ENCODE results near the gene CCDC138. TPM values are rescaled to one million over a fixed set of nuclear protein-coding genes. Genes with fewer than 3 reads are reported as not detected.

CCDC138 gene
- total RNA-seq, 2 experiments from 2014 or later = 12.3 to 13.5 TPM

DNA sequence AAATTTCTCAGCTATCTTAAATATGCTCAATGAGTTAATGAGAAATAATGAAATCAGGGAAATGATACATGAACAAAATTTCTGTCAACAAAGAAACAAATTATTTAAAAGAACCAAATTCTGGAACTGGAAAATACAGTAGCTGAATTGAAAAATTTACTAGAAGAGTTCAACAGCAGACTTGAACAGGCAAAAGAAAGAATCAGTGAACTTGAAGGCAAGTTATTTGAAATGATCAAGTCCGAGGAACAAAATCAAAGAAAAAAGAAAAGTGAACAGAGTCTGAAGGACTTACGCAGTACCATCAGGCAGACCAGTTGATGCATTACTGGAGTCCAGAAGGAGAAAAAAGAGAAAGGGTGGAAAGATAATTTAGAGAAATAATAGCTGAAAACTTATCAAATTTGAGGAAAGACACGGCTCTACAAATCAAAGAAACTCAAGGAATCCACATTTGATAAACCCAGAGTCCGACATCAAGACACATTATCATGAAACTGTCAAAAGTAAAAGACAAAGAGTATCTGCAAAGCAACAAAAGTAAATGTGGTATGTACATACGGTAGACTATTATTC is 83.6 kb downstream of the CCDC138 start:
- DNase-seq = no peak
- no peak overlapping the region for H3K4me3 Mint-ChIP-seq
- H3K27ac Mint-ChIP-seq = no peak overlapping the region
- ATAC-seq = no peak
- peaks cover 53% of the 10 kb centered on the region for H3K36me3 Mint-ChIP-seq (ENCODE audit: low read depth)
- ChIA-PET POLR2A (no interaction called here), CTCF (no interaction called here)
- H3K27me3 Mint-ChIP-seq = no peaks in the 10 kb centered on the region
- H3K9me3 Mint-ChIP-seq = peaks cover 18% of the 10 kb centered on the region
- TF ChIP-seq, protein P1, sequence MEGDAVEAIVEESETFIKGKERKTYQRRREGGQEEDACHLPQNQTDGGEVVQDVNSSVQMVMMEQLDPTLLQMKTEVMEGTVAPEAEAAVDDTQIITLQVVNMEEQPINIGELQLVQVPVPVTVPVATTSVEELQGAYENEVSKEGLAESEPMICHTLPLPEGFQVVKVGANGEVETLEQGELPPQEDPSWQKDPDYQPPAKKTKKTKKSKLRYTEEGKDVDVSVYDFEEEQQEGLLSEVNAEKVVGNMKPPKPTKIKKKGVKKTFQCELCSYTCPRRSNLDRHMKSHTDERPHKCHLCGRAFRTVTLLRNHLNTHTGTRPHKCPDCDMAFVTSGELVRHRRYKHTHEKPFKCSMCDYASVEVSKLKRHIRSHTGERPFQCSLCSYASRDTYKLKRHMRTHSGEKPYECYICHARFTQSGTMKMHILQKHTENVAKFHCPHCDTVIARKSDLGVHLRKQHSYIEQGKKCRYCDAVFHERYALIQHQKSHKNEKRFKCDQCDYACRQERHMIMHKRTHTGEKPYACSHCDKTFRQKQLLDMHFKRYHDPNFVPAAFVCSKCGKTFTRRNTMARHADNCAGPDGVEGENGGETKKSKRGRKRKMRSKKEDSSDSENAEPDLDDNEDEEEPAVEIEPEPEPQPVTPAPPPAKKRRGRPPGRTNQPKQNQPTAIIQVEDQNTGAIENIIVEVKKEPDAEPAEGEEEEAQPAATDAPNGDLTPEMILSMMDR (IDR thresholded peaks at IDR 0.05) = no peak
- intact Hi-C loops (cut with micrococcal nuclease) = no loop called here
- H3K4me1 Mint-ChIP-seq (ENCODE audit: low read depth) = no peaks in the 10 kb centered on the region

GRCh38 chr2:108877506-108877905 is 90.9 kb downstream of the CCDC138 start:
- intact Hi-C loops (cut with micrococcal nuclease) = no loop called here
- Mint-ChIP-seq H3K9me3 (peaks cover 18% of the 10 kb centered on the region), H3K4me1 (ENCODE audit: low read depth) (no peaks in the 10 kb centered on the region)

GRCh38 chr2:108878276-108878675 is 91.7 kb downstream of the CCDC138 start:
- no peak for ATAC-seq
- TF ChIP-seq, protein P1 (IDR thresholded peaks at IDR 0.05) = no peak
- Mint-ChIP-seq H3K27me3 (no peaks in the 10 kb centered on the region), H3K27ac (no peak overlapping the region), H3K36me3 (ENCODE audit: low read depth) (peaks cover 21% of the 10 kb centered on the region), H3K4me3 (no peak overlapping the region), H3K9me3 (peaks cover 23% of the 10 kb centered on the region), H3K4me1 (ENCODE audit: low read depth) (no peaks in the 10 kb centered on the region)
- intact Hi-C loops (cut with micrococcal nuclease) = no loop called here
- ChIA-PET POLR2A (no interaction called here), CTCF (interaction anchor here (1.0 kb wide), 1 partner anchor 111 kb away, joined by 3 read pairs; no protein-coding TSS in a partner anchor)
- DNase-seq = no peak

More at GRCh38 chr2:108877506-108877905, 90.9 kb downstream of the CCDC138 start:
- ChIA-PET POLR2A (no interaction called here), CTCF (interaction anchor here (1.0 kb wide), 1 partner anchor 112 kb away, joined by 3 read pairs; no protein-coding TSS in a partner anchor)
- no peak for ATAC-seq
- no peak for DNase-seq
- Mint-ChIP-seq H3K27ac (no peak overlapping the region), H3K27me3 (no peaks in the 10 kb centered on the region), H3K4me3 (no peak overlapping the region), H3K36me3 (ENCODE audit: low read depth) (peaks cover 21% of the 10 kb centered on the region)
- TF ChIP-seq, protein P1 (IDR thresholded peaks at IDR 0.05) = no peak

DNA sequence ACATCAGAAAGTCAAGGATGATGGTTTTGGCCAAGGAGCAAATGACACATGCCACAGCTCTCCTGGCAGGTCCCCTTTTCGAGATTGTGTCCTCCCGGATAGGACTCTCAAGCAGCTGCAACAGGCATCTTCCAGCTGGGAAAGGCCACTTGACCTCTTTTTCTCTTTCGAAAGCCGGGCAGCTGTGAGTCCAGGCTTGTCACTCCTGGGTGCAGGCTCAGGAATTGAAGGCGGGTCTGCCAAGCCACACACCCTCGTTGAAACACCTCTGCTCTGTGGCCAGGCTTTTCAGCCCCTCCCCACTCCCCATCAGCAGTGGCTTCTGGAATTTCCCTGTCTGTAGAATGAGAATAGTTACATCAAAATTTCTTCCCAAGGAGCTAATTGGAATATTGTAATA is 98.0 kb downstream of the CCDC138 start:
- ChIA-PET CTCF (interaction anchor here (0.9 kb wide), 1 partner anchor 29 kb away, joined by 3 read pairs; no protein-coding TSS in a partner anchor), POLR2A (no interaction called here)
- TF ChIP-seq, protein P1 (IDR thresholded peaks at IDR 0.05) = no peak
- Mint-ChIP-seq H3K36me3 (ENCODE audit: low read depth) (peaks cover 4% of the 10 kb centered on the region), H3K27ac (no peak overlapping the region), H3K4me3 (no peak overlapping the region), H3K4me1 (ENCODE audit: low read depth) (no peaks in the 10 kb centered on the region), H3K9me3 (peaks cover 41% of the 10 kb centered on the region), H3K27me3 (no peaks in the 10 kb centered on the region)
- intact Hi-C loops (cut with micrococcal nuclease) = no loop called here
- ATAC-seq (no peak), DNase-seq (no peak)

DNA sequence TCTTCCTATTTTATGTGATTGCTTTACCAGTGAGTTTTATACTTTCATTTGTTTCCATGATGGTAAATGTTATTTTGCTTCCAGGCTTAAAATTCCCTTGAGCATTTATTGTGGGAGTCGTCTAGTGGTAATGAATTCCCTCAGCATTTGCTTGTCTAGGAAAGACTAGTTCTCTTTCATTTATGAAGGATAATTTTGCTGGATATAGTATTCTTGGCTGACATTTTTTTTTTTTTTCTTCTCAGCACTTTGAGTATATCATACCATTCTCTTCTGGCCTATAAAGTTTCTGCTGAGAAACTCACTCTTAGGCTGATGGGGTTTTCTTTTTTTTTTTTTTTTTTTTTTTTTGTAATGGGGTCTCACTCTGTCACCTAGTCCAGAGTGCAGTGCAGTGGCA is 103.3 kb downstream of the CCDC138 start:
- POLR2A ChIA-PET = no interaction called here
- ATAC-seq = no peak

More for the DNA sequence above, 103.3 kb downstream of the CCDC138 start:
- no peak overlapping the region for H3K27ac Mint-ChIP-seq
- intact Hi-C loops (cut with micrococcal nuclease) = no loop called here
- TF ChIP-seq, protein P1 (IDR thresholded peaks at IDR 0.05) = no peak
- CTCF ChIA-PET = no interaction called here
- H3K4me1 Mint-ChIP-seq (ENCODE audit: low read depth) = no peaks in the 10 kb centered on the region
- no peaks in the 10 kb centered on the region for H3K27me3 Mint-ChIP-seq
- H3K36me3 Mint-ChIP-seq (ENCODE audit: low read depth) = peaks cover 34% of the 10 kb centered on the region
- no peak overlapping the region for H3K4me3 Mint-ChIP-seq
- no peak for DNase-seq
- peaks cover 34% of the 10 kb centered on the region for H3K9me3 Mint-ChIP-seq
